GM12891 (cell line): ENCODE data around the gene SPPL3.

Experiments used
- POLR2A ChIP-seq: IDR thresholded peaks from 2 replicates; pipeline ENCODE4 v1.6.1; 2011; ENCODE audit warnings: low read depth, low read length, control low read depth
- POLR2AphosphoS5 ChIP-seq: IDR thresholded peaks from 2 replicates; pipeline ENCODE4 v1.6.1; 2011; ENCODE audit warnings: low read depth, low read length, control low read depth
- SPI1 ChIP-seq: IDR thresholded peaks from 2 replicates; pipeline ENCODE4 v1.6.1; 2011; ENCODE audit warnings: low read depth, low read length, control low read depth

DNA sequence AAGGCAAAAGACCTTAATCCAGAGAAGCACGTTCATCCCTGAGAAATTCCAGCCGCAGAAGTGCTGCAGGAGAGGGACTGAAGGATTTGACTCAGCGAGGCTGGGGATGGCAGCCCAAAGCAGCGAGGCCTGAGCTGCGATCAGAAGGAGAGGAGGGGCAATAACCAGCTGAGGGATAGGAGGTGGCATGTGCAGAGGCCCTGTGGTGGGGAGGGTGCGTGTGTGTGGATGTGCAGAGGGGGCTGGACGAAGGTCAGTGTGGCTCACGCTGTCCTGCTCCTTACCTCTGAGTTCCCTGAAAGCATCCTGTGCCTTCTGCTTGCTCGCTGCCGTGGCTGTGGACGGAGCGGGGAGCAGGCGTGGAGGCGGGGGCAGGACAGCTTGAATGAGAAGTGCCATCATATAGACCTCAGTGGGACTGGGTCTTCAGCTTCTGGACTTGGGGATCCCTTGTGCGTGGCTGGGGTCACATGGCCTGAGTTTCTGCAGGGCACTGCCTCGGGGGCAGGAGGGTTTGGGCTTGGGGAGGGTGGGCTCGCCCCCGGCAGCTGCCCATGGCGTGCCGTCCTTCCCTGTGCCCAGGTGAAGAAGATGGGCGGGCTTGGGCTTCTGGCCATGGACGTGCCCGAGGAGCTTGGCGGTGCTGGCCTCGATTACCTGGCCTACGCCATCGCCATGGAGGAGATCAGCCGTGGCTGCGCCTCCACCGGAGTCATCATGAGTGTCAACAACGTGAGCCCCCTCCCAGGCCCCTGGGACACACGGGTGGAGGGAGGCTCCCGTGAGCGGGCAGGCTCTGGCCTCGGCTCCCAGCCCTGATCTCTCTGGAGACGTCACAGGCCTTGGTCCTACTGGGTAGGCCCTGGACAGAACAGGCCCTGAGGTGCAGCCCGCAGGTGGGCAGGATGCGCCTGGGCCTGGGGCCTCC, 167.5 kb downstream of the SPPL3 start:
- TF ChIP-seq POLR2AphosphoS5: no peak
- no peak for TF ChIP-seq POLR2A
- TF ChIP-seq SPI1: no peak
